A549 treated with GW870086 at 1 μM for 4 hours (cell line): Measurements from ENCODE around the gene PRPF38A. TPM values are rescaled to one million over a fixed set of nuclear protein-coding genes. Genes with fewer than 3 reads are reported as not detected.

ENCODE experiments used
- total RNA-seq: library from RNA; stranded (reverse); fragments of 200-300 nt; extraction: Qiagen RNA extraction; gene quantifications from 5 replicates; pipeline ENCODE4 v1.2.3, GENCODE V29; 2022; ENCODE audit warnings: low read depth

The PRPF38A gene
- total RNA-seq = 16.9 to 20.6 TPM (median 19.1 TPM) in 5 replicates

GRCh38 chr1:52404116-52404974 is at the start of gene PRPF38A, which contains the start of gene ORC1:
Gene PRPF38A, plus strand, starts transcription at chr1:52404602. Its CDS starts 148 bp downstream, at chr1:52404750.
Gene ORC1, minus strand, starts transcription at chr1:52404423. Its CDS starts 2,200 bp downstream, at chr1:52402223.

GRCh38 chr1:52365746-52366516 is 38.5 kb upstream of the PRPF38A start, which contains the start of gene CC2D1B:
Gene CC2D1B, minus strand, starts transcription at chr1:52366205. Its CDS starts 1,585 bp downstream, at chr1:52364620.

Other genes starting within 250 kb of the PRPF38A start
- gene CC2D1B, start 38.4 kb upstream of the PRPF38A start, total RNA-seq = 14.4 to 19.2 TPM (median 17.9 TPM) in 5 replicates
- 16.6 to 18.8 TPM (median 17.9 TPM) in 5 replicates for gene ORC1, start 179 bp upstream of the PRPF38A start, total RNA-seq
- gene TUT4, start 148.5 kb downstream of the PRPF38A start, total RNA-seq = 16.1 to 24.4 TPM (median 19.8 TPM) in 5 replicates
- gene GPX7, start 197.8 kb downstream of the PRPF38A start, total RNA-seq = not detected in 5 replicates
- 0.29 to 0.47 TPM (median 0.39 TPM) in 4 of 5 replicates, not detected in the other for gene SHISAL2A, start 228.6 kb downstream of the PRPF38A start, total RNA-seq